A673 (cell line): ENCODE results near the gene FNBP1L.

Experiments used
- CTCF ChIP-seq: fragments of 300-800, 200-600 bp; sonication (generic); conservative IDR thresholded peaks from 2 replicates; pipeline ENCODE4 v1.5.1; 2017; ENCODE audit warnings: low read depth, mild to moderate bottlenecking, antibody characterized with exemption, low read length, moderate library complexity, mixed read lengths
- EZH2 ChIP-seq: fragments of 200-600 bp; sonication (generic); IDR thresholded peaks from 2 replicates; pipeline ENCODE4 v1.6.1; 2017; ENCODE audit warnings: borderline replicate concordance, low read depth, mild to moderate bottlenecking, mixed read lengths, antibody characterized with exemption, low read length; ENCODE audit not compliant: poor library complexity, severe bottlenecking

- no peak for TF ChIP-seq CTCF
- TF ChIP-seq EZH2: no peak
Observed at GRCh38 chr1:93531193-93531592, 83.3 kb downstream of the FNBP1L start.
